Central memory CD4-positive, alpha-beta T cell (primary cell): ENCODE measurements around the gene ASCL2.
"Not testable (repeated sequence)": the region's sequence is repeated elsewhere in the genome, so short reads cannot be mapped to it uniquely, and the experiment has no call there.

Source experiments
- DNase-seq: peaks from one replicate; pipeline ENCODE4 v3.0.0; 2022

ASCL2 gene

DNA sequence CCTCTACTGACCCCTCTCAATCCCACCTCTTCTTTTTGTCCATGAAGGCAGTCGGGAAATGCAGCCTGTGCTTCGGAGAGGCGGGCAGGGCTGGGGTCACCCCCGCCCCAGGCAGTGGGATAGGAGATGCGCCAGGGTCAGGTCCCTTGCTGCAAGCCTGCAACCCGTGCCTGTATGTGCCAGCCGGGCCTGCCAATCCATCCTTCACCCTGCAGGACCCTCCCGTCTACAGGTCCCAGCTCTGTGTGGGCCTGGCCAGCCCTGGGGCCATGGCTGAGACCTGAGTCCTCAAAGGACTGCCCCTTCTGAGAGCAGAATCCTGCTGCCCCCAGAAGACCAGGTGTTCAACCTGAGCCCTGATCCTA is 10.9 kb downstream of the ASCL2 start:
- no peak for DNase-seq

DNA sequence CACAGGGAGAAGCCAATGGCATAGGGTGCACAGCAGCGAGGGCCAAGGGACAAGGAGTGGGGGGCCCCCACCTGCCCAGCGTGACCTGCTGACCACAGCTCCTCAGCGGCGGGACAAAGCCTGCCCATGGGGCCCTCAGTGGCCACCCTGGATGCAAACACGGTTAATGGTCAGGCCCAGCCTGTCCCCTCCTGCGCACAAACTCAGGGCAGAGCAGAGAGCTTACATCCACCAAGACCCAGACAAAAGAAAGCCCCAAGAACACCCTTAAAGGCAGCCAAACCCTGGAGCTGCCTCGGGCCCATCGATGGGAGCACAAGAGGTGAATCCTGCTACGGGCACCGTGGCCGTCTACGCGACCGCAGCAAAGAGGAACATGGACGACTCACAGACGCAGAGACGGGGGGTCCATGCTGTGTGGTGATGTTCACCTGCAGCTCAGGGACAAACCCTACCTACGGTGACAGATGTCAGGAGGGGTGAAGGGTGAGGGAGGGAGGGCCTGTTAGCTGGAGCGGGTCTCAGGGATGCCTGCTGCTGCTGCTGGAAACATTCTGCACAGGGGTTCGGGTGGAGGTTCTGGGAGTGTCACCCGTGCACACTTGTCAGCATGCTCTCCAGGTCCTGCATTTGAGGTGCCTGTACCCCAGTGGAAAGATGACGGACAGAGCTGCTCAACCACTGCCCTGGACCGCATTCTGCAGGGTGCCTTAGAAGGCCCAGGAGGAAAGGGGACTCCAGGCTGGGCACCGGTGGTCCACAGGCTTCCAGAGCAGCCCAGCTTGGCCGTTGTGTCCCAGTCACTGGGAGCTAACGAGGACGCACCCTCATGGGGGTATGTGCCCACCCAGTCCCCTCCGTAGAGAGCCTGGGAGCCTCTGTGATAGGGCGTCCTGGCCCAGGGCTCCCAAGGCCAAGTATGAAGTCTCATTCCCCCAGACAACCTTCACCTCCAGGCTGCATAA is 11.6 kb downstream of the ASCL2 start:
- DNase-seq, result no peak

DNA sequence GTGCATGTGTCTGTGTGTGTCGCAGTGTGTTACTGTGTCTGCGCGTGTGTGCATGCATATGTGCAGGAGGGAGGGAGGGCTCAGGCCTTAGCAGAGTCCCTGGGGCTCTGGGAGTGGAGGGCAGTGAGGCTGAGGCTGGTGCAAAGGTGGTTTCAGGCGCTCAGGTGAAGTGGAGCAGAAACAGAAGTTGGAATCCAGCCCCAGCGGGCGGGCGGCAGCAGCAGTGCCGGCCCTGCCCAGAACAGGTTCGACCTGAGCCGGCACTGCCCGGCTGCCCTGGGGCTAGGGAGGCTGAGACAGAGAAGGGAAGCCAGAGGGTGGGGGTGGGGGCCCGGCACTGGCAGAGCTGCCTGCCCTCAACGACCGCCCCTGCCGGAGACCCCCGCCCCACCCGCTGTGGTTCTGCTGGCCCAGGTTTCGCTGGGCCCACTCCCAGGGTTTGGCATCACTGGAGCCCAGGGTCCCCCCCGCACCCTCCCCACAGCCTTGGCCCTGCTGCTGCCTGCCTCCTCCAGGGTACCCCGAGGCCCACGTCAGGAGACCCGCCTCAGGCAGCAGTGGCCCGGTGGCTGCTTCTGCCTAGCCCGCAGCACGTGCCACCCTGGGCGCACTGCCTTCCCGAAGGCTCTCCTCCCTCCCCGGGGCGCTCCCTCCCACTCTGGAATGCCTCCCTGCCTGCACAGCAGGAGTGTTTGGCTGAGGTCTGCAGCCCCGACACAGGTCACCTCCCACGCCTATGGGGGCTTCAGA is 13.3 kb downstream of the ASCL2 start:
- no peak for DNase-seq

DNA sequence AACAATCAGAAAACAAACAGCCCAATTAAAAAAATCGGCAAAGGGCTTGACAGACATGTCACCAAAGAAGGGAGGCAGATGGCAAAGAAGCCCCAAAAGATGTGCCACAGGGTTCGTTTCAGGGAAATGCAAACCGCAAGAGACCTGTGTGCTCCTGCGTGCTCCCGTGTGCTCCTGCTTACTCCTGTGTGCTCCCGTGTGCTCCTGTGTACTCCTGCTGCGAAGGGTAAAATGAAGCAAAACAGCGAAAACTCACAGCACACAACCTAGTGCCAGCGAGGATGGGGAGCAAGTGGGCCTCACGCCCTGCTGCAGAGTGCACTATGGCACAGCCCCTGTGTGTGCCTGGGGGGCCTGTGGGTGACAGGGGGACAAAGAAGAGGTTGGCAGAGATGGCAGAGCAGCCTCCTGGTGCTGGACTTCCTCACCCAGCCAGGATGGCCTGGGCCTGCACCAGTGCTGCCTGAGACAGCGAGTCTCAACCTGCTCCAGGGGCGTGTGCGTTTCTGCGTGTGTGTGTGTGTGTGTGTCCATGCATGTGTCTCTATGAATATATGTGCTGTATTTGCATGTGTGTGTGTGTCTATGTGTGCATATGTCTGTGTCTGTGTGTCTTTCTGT is 14.0 kb downstream of the ASCL2 start:
- no peak for DNase-seq

DNA sequence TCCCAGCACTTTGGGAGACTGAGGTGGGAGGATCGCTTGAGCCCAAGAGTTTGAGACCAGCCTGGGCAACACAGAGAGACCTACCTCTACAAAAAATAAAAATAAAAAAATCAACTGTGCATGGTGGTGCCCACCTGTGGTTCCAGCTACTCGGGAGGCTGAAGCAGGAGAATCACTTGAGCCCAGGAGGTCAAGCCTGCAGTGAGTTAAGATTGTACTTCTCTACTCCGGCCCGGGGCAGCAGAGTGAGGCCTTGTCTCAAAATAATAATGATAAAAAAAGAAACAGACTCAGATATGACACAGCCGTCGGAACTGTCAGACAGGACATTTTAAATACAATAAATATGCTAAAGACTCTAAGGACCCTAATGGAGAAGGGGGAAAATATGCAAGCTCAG is 18.4 kb downstream of the ASCL2 start:
- DNase-seq, result no peak

DNA sequence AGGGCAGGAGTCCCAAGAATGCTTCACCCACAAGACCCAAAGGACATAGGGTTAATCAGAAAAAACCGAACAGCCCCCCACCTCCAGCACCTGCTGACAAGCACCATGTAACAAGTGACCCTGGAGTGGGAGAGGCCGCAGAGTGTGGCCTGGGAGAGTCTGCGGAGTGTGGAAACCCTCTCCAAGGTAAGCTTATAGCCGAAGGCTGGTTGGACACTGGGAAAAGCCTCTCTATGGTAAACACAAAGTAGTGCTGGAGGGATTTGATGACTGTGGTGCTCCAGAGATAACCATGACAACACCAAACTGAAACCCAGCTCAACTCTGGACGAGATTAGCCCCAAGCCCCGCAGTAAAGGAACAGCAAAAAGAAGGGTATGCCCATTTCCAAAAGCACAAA is 19.2 kb downstream of the ASCL2 start:
- DNase-seq, result no peak

DNA sequence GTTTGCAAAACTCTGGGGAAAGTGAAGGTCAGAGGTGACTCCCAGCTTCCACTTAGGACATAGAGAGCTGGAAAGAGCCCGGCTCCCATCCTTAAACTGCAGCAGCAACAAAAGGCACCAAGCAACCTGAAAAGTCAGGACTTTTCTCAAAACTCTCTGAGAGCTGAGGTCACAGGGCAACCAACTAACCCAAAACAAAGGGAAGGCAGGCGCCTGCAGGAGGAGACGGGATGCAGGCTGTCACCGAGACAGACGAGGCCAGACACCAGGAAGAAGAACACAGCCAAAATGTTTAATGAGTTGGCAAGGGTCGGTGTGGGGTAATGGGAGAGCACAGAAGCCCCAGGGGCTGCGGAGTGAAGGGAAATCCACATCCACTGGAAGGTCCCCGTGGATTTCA is 19.9 kb downstream of the ASCL2 start:
- DNase-seq, result no peak

DNA sequence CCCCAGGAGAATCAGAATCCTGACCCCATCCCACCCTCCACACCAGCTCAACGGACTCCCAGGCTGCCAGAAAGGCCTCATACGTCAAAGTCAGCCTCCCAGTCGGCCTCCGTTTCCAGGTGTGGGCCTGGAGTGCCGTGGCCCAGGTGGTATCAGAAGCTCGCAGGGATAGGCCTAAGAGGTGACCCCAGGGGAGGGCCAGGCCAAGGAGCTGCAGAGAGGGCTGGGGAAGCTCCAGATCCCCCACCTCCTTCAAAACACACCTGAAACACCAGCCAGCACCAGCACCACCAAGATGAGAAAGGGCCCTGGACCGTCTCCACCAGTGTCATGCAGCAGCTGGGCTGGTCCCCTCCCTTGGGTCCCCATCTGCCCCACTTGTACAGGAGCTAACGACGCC is 20.3 kb downstream of the ASCL2 start:
- DNase-seq, result no peak

DNA sequence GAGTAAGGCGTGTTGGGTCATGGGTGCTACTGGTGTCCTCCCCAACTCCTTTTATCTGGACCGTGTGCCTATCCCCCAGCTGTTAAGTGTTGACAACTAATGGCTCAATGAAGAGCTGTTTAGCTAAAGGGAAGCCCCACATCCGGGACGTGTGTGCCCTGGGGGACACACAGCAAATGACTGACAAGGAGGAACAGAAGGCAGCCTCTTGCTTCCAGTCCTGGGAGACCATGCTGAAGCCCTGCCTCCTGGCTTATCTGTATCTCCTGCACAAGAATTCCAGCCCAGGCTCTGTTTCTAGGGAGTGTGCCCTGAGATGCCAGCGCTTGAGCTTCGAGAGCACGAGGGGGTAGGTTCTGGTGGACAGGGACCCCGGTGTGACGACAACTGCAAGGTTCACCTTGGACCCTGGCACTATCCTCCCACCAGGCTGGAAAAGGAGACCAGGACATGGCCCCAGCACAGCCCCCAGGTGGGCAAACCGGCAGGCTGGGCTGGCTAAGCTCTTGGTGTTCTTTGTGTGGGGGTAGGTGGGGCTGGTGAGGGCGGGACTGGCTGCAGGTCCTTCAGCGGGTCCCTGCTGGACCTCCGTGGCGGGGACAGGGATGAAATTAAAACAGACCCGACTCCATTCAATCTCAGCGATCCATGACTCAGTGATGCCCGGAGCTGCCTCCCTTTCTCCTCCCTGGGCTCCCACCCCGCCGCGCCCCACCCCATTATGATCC is 21.0 kb downstream of the ASCL2 start:
- DNase-seq, result no peak

DNA sequence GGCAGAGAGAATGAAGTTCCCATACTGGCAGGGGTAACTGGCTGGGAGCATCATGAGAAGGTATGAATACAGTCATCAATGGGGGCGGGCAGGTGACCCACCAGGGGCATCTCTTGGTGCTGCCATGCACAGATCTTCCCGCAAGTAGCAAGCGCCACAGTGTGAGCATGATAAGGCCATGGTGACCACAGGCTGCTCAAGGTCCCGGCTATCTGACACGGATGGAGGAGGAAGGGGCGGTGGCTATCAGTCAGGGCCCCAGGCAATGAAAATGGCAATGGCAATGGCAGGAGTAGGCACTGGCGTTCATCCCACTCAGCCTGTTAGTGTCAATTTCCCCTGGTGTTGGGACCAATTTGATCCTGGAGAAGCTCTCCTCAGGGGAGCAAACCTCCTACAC is 21.6 kb downstream of the ASCL2 start:
- no peak for DNase-seq

DNA sequence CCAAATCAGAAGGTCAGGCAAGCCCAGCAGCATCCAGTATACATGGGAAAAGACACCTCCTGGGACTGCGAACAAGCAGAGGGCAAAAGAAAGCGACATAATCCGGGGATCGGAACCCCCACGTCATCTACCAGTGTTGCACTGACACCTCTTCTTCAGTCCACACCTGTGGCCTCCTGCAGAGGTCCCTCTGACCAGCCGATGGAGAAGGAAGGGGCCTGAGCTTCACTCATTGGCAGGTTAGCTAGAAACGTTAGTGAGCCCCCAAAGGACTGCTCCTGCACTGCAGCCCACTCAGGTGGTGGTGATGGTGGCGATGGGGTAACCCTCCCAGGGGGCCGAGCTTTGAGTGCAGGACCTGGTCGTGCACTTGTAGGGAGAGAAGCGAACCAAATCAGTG is 22.1 kb downstream of the ASCL2 start:
- no peak for DNase-seq

DNA sequence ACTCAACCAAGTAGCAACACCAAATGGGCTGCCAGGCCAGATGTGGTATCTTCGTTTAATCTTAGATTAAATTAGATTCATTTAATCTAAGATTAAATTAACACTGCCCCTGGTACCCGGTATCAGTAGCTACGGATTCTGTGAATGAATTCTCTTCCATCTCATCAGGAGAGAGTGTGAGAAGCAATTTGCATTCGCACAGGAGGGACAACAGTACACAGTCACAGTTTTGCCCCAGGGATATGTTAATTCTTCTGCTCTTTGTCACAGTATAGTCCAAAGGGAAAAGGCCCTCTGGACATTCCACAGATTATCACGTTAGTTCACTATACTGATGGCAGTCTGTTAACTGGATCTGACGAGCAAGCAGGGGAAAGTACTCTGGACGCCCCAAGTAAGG is 22.9 kb downstream of the ASCL2 start:
- DNase-seq, result no peak

DNA sequence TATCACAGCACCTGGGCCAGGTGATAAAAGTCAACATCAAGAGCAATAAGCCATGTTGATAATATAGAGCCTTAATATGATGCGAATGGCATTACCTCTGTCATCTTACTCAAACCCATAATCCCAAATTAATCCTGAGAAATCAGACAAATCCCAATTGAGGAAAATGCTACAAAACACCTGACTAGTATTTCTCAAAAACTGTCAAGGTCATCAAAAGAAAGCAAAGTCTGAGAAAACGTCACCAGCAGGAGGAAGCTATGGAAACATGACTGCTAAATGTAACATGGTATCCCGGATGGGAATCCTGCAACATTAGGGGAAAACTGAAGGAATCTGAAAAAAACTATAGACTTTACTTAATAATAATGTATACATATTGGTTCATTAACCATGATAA is 29.6 kb downstream of the ASCL2 start:
- DNase-seq, result no peak

DNA sequence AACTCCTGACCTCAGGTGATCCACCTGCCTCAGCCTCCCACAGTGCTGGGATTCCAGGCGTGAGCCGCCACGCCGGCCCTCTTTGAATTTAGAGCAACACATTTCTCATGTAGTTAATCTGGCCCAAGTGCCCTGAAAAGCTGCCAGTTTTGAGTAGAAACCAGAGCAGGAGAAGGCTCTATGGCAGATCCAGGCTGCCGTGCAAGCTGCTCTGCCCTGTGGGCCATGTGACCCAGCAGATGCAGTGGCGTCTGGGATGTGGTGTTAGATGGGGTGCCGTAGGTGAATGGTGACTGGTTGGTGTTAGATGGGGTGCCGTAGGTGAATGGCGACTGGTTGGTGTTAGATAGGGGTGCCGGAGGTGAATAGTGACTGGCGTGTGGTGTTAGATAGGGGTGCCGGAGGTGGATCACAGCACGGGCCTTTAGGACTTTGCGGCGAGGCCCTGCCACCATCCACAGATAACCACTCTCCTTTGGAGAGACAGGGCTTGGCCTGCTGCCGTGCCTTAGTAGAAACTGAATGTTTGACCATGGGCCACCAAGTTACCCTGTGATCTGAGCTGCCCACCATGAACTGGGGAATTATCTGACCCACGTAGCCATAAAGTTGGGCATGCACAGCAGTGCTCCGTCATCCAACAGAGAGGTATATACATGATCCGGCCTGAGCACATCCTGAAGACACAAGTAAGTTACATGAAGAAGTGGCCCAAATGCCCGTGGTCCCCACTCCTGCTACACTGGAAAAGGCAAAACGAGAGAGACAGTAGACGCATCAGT is 32.7 kb downstream of the ASCL2 start:
- no peak for DNase-seq

DNA sequence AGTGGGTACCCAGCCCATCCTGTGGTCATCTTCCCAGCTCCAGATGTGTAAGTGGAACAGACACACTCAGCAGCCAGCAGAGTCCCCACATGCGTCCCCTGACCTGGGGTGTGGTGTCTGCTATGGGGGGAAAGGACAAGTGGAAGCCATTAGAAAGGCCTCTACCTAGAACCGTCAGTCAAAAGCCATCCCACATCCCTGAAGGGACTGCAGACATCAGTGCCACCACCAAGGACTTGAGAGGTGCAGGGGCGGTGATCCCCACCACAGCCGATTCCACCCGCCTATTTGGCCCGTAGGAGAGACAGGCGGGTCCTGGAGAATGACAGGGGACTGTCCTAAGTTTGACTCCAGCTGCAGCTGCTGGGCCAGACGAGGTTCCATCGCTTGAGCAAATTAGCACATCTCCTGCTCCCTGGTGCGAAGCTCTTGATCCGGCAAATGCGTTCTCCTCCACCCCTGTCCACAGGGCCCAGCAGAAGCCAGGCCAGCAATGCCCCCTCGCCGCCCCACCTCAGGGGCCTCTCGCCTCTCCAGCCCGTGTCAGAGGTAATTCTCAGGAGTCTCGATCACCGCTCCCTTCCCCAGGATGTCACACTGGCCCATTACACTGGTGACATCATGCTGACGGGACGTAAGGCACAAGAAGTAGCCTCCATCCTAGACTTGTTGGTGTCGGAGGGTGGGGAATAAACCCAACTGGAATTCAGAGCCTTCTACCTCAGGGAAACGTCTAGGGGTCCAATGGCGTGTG is 33.8 kb downstream of the ASCL2 start:
- not testable (repeated sequence) for DNase-seq

DNA sequence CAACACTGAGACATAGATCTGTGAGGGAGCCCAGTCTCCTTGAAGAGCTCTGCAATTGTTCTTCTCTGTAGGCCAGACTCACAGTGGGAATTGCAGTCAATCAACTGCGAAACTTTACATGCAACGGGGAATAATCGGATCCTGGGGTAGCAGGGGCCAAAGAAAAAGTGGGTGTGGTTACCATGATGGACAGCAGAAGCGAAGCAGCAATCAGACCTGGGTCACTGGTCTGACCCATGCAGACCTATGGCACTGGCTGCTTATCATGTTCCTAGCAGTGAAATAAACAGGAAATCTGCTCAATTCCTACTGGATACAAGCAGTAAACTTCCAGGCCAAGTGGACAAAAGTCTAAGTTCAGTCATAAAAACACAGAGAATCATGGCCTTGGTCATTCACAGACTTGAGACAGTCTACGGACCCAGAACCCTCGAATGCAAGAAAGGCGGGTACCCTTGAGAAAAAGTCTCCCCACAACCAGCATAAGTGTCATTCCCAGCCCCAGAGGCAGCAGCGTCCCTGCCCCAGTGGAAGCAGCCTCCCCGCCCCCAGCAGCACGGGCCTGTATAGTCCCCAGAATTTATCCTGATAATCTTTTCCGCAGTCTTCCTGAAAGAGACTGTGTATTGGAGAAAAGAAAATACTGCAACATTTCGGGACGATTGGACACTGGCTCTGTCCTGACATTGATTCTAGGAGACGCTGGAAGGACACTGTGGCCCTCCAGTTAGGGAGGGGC is 34.6 kb downstream of the ASCL2 start:
- no peak for DNase-seq

DNA sequence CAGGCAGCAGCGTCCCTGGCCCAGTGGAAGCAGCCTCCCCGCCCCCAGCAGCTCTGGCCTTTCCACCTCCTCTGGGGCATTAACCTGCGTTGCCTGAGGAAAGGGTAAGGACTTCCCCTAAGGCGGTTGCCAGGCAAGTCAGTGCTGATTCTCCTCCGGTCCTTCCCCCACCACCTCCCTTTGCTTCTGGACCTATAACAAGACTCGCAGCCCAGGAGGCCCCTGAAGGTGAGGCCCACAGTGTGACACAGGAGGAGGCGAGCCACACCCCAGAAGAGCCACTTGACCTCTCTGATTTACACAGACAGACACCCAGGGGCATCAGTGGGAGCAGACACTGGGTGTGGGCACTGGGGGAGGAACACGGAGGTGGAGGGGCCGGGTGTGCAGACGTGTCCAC is 35.4 kb downstream of the ASCL2 start:
- no peak for DNase-seq

DNA sequence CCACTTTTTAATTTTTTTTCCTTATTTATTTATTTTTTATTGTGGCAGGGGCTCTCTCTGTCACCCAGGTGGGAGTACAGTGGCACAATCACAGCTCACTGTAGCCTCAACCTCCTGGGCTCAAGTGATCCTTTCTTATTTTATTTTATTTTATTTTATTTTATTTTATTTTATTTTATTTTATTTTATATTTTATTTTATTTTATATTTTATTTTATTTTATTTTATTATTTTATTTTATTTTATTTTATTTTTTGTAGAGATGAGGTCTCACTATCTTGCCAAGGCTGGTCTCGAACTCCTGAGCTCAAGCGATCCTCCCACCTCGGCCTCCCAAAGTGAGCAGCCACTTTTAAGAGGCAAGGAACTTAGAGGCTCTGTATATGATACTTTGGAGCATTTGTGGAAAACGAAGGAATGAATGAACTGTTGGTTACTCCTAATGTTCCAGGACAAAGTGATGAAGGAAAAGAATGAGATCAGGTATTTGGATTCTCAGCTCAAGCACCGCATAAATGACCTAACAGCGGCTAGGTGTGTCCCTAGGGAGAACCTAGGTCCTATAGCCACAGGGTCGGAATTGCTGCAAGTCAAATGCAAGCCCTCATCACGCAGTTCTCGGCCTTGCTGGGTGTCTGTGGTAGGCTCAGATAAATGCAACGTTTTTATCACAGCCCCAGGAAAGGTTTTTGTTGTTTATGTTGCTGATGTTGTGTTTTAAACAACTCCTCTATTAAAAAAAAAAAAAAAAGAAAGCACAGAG is 36.5 kb downstream of the ASCL2 start:
- no peak for DNase-seq

DNA sequence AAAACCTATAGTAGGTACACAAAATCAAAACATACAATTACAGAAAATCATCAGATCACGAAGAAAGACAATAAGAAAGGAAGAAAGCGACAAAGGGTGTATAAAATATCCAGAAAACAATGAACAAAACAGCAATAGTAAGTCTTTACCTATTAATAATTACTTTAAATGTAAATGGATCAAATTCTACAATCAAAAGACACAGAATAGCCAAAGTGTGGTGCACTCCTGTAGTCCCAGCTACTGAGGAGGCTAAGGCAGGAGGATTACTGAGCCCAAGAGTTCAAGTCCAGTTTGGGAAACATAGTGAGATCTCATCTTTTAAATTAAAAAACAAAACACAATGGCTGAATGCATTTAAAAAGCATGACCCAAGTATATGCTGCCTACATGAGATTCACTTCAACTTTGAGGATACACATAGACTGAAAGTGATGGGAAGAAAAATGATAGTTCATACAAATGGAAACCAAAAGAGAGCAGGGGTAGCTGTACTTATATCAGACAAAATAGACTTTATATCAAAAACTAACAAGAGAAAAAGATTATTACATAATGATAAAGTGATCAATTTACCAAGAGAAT is 40.6 kb downstream of the ASCL2 start:
- no peak for DNase-seq

DNA sequence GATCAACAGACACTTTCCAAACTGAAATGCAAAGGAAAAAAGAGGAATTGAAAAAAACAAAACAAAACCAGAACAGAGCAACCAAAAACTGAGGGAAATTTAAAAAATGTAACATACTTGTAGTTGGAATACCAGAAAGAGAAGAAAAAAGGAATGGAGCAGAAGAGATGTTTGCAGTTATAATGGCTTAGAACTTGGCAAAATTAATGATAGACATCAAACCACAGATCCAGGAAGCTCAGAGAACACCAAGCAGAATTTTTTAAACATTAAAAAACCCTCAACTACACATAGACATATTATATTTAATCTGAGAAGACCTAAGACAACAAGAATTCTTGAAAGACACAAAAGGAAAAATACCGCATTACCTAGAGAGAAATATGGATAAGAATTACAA is 46.1 kb downstream of the ASCL2 start:
- no peak for DNase-seq
